Natural killer cell (primary cell): ENCODE results near the gene CHRNA7. TPM values are rescaled to one million over a fixed set of nuclear protein-coding genes. Genes with fewer than 3 reads are reported as not detected.
"Not testable (repeated sequence)": the region's sequence is repeated elsewhere in the genome, so short reads cannot be mapped to it uniquely, and the experiment has no call there.

Experiments used
- ATAC-seq, 3 donors: fragments of 150-1000 bp in 2 of 3; fragments of 200-7000 bp in 1 of 3; cut with Tn5 transposase; 1 replicate in 1 of 3; 2 replicates in 2 of 3; pipeline ENCODE4 v1.10.0; 2021; ENCODE audit warnings: mild to moderate bottlenecking in 2 of 3, moderate library complexity in 2 of 3
- DNase-seq, 2 donors: peaks; one replicate each; pipeline versions ENCODE4 v3.0.0 to v3.0.0-alpha.2; 2013 to 2021; ENCODE audit warnings: mixed read lengths in 1 of 2
- H3K27ac ChIP-seq: one replicate; pipeline ENCODE4 v1.5.1; 2013; ENCODE audit warnings: mild to moderate bottlenecking, low read length
- H3K27me3 ChIP-seq: one replicate; pipeline ENCODE4 v1.6.1; 2013; ENCODE audit warnings: low read length; ENCODE audit not compliant: control insufficient read depth, insufficient read depth
- H3K36me3 ChIP-seq: one replicate; pipeline ENCODE4 v1.6.1; 2013; ENCODE audit warnings: low read length; ENCODE audit not compliant: control insufficient read depth, insufficient read depth
- H3K4me1 ChIP-seq: one replicate; pipeline ENCODE4 v1.6.1; 2013; ENCODE audit warnings: low read length; ENCODE audit not compliant: control insufficient read depth, insufficient read depth
- H3K4me3 ChIP-seq: one replicate; pipeline ENCODE4 v1.5.1; 2013; ENCODE audit warnings: low read length
- H3K9me3 ChIP-seq: one replicate; pipeline ENCODE4 v1.6.1; 2013; ENCODE audit warnings: low read length; ENCODE audit not compliant: control insufficient read depth, insufficient read depth
- H3K27ac Mint-ChIP-seq, 2 donors: one replicate each; pipeline ENCODE4 v1.8.0; 2022; ENCODE audit warnings: mild to moderate bottlenecking in 2 of 2, mixed read lengths in 2 of 2, moderate library complexity in 1 of 2
- H3K27me3 Mint-ChIP-seq, 2 donors: one replicate each; pipeline ENCODE4 v1.8.0; 2022; ENCODE audit warnings: low read depth in 2 of 2, mixed read lengths in 2 of 2
- H3K36me3 Mint-ChIP-seq: one replicate; pipeline ENCODE4 v1.8.0; 2022; ENCODE audit warnings: mixed read lengths
- H3K4me1 Mint-ChIP-seq, 2 donors: one replicate each; pipeline ENCODE4 v1.8.0; 2022; ENCODE audit warnings: mixed read lengths in 2 of 2
- H3K4me3 Mint-ChIP-seq: one replicate; pipeline ENCODE4 v1.8.0; 2022; ENCODE audit warnings: mild to moderate bottlenecking, moderate library complexity, mixed read lengths
- H3K9me3 Mint-ChIP-seq, 2 donors: one replicate each; pipeline ENCODE4 v1.8.0; 2022; ENCODE audit warnings: mixed read lengths in 2 of 2
- WGBS: methylation state at CpG from one replicate; pipeline ENCODE4 v1.1.7; 2013; ENCODE audit warnings: missing lambda C conversion rate; ENCODE audit not compliant: insufficient coverage; 5-methylcytosine and 5-hydroxymethylcytosine counted together
- intact Hi-C: fragments of 100-400 bp; cut with micrococcal nuclease; formaldehyde crosslinking; loops from one replicate; pipeline ENCODE4 v1.14.2; 2022
- total RNA-seq, 4 donors: library from RNA; stranded (reverse); fragments of 120-200 nt in 1 of 4; gene quantifications; one replicate each; pipeline versions ENCODE4 v1.2.3 to v1.2.4, GENCODE V29; 2013 to 2022

CHRNA7 gene
- total RNA-seq, 3 donors from 2014 or later (not counting 1 experiment from before 2014, with no cell fraction given), result 3.1 to 5.4 (median 3.7) TPM

GRCh38 chr15:32165775-32166174, 135.5 kb downstream of the CHRNA7 start:
- ATAC-seq, H3K36me3 Mint-ChIP-seq, H3K27ac ChIP-seq, H3K4me1 ChIP-seq, H3K27me3 ChIP-seq, intact Hi-C loops, H3K4me3 ChIP-seq, H3K36me3 ChIP-seq, H3K4me1 Mint-ChIP-seq, H3K9me3 ChIP-seq, H3K9me3 Mint-ChIP-seq, H3K27me3 Mint-ChIP-seq, DNase-seq, H3K27ac Mint-ChIP-seq, H3K4me3 Mint-ChIP-seq: not testable (repeated sequence)
- WGBS, result 86% methylated on average over 1 of the region's 5 CpGs

GRCh38 chr15:32166270-32166669, 136.0 kb downstream of the CHRNA7 start:
- H3K27ac Mint-ChIP-seq, H3K9me3 ChIP-seq, H3K27me3 ChIP-seq, H3K36me3 Mint-ChIP-seq, H3K4me1 Mint-ChIP-seq, H3K4me3 Mint-ChIP-seq, H3K9me3 Mint-ChIP-seq, H3K27me3 Mint-ChIP-seq, H3K27ac ChIP-seq, H3K36me3 ChIP-seq, ATAC-seq, H3K4me1 ChIP-seq, H3K4me3 ChIP-seq, DNase-seq, intact Hi-C loops: not testable (repeated sequence)
- WGBS, result 100% methylated on average over 2 of the region's 4 CpGs

GRCh38 chr15:32167913-32168312, 137.6 kb downstream of the CHRNA7 start:
- intact Hi-C loops, H3K27me3 Mint-ChIP-seq, H3K36me3 Mint-ChIP-seq, H3K4me3 Mint-ChIP-seq, H3K9me3 Mint-ChIP-seq, DNase-seq, H3K4me1 ChIP-seq, H3K9me3 ChIP-seq, H3K27ac ChIP-seq, H3K27me3 ChIP-seq, H3K4me1 Mint-ChIP-seq, H3K36me3 ChIP-seq, H3K27ac Mint-ChIP-seq, H3K4me3 ChIP-seq: not testable (repeated sequence)
- 97% methylated on average over 6 of the region's 35 CpGs for WGBS
- ATAC-seq, result peak in 1 of 3 donors; percentile 24

GRCh38 chr15:32180579-32180978, 150.3 kb downstream of the CHRNA7 start:
- ATAC-seq, H3K4me1 ChIP-seq, H3K27me3 Mint-ChIP-seq, H3K4me1 Mint-ChIP-seq, H3K27me3 ChIP-seq, H3K27ac Mint-ChIP-seq, H3K9me3 Mint-ChIP-seq, H3K9me3 ChIP-seq, H3K36me3 Mint-ChIP-seq, H3K27ac ChIP-seq, H3K36me3 ChIP-seq, DNase-seq, H3K4me3 Mint-ChIP-seq, intact Hi-C loops, H3K4me3 ChIP-seq: not testable (repeated sequence)
- no CpG with 5 or more reads among the region's 5 CpGs for WGBS

GRCh38 chr15:32193780-32194179, 163.5 kb downstream of the CHRNA7 start:
- H3K4me1 Mint-ChIP-seq, intact Hi-C loops, H3K9me3 Mint-ChIP-seq, DNase-seq, H3K27ac ChIP-seq, H3K27me3 ChIP-seq, H3K36me3 Mint-ChIP-seq, H3K4me3 ChIP-seq, H3K27me3 Mint-ChIP-seq, H3K9me3 ChIP-seq, H3K4me1 ChIP-seq, ATAC-seq, H3K4me3 Mint-ChIP-seq, H3K36me3 ChIP-seq, H3K27ac Mint-ChIP-seq: not testable (repeated sequence)
- WGBS, result no CpG with 5 or more reads among the region's 4 CpGs

GRCh38 chr15:32196206-32196605, 165.9 kb downstream of the CHRNA7 start:
- H3K4me1 Mint-ChIP-seq, H3K27me3 ChIP-seq, H3K4me3 Mint-ChIP-seq, H3K27ac ChIP-seq, H3K9me3 Mint-ChIP-seq, H3K36me3 ChIP-seq, ATAC-seq, H3K36me3 Mint-ChIP-seq, H3K27ac Mint-ChIP-seq, DNase-seq, H3K4me3 ChIP-seq, H3K27me3 Mint-ChIP-seq, intact Hi-C loops, H3K4me1 ChIP-seq, H3K9me3 ChIP-seq: not testable (repeated sequence)
- WGBS, result no CpG with 5 or more reads among the region's 7 CpGs

GRCh38 chr15:32198938-32199337, 168.6 kb downstream of the CHRNA7 start:
- H3K4me3 Mint-ChIP-seq, H3K27ac ChIP-seq, H3K4me3 ChIP-seq, H3K9me3 ChIP-seq, H3K4me1 Mint-ChIP-seq, DNase-seq, ATAC-seq, H3K36me3 Mint-ChIP-seq, H3K27me3 Mint-ChIP-seq, H3K9me3 Mint-ChIP-seq, H3K27ac Mint-ChIP-seq, H3K4me1 ChIP-seq, intact Hi-C loops, H3K27me3 ChIP-seq, H3K36me3 ChIP-seq: not testable (repeated sequence)
- no CpG with 5 or more reads among the region's 5 CpGs for WGBS

GRCh38 chr15:32209081-32209480, 178.8 kb downstream of the CHRNA7 start:
- H3K4me1 Mint-ChIP-seq, H3K27me3 ChIP-seq, H3K4me3 Mint-ChIP-seq, intact Hi-C loops, ATAC-seq, H3K27ac ChIP-seq, H3K27ac Mint-ChIP-seq, H3K4me3 ChIP-seq, H3K36me3 ChIP-seq, H3K9me3 Mint-ChIP-seq, H3K27me3 Mint-ChIP-seq, DNase-seq, H3K4me1 ChIP-seq, H3K9me3 ChIP-seq, H3K36me3 Mint-ChIP-seq: not testable (repeated sequence)
- no CpG with 5 or more reads among the region's 5 CpGs for WGBS
